HEK293 (cell line): ENCODE results near the gene SLC34A3.

Experiments used
- BCL11A ChIP-seq: fragments of 450-650 bp; formaldehyde crosslinking; IDR thresholded peaks from 2 replicates; pipeline ENCODE4 v1.5.1; 2016; ENCODE audit warnings: low read depth, missing biosample characterization, missing genetic modification characterization
- CTCF ChIP-seq: fragments of 450-650 bp; formaldehyde crosslinking; IDR thresholded peaks from 2 replicates; pipeline ENCODE4 v1.5.1; 2016; ENCODE audit warnings: missing biosample characterization, missing genetic modification characterization
- GLI4 ChIP-seq: fragments of 450-650 bp; formaldehyde crosslinking; IDR thresholded peaks from 2 replicates; pipeline ENCODE4 v1.5.1; 2016; ENCODE audit warnings: missing biosample characterization, missing genetic modification characterization
- HIC1 ChIP-seq: fragments of 450-650 bp; formaldehyde crosslinking; IDR thresholded peaks from 2 replicates; pipeline ENCODE4 v1.5.1; 2016; ENCODE audit warnings: missing biosample characterization, missing genetic modification characterization
- IKZF3 ChIP-seq: fragments of 450-650 bp; IDR thresholded peaks from 2 replicates; pipeline ENCODE4 v1.5.0; 2018; ENCODE audit warnings: missing biosample characterization, mild to moderate bottlenecking, missing genetic modification characterization, moderate library complexity
- OSR2 ChIP-seq: fragments of 450-650 bp; formaldehyde crosslinking; IDR thresholded peaks from 2 replicates; pipeline ENCODE4 v1.5.1; 2016; ENCODE audit warnings: missing biosample characterization, missing genetic modification characterization
- REPIN1 ChIP-seq: fragments of 450-650 bp; formaldehyde crosslinking; IDR thresholded peaks from 2 replicates; pipeline ENCODE4 v1.5.1; 2017; ENCODE audit warnings: missing biosample characterization, missing genetic modification characterization, low read depth
- SALL2 ChIP-seq: fragments of 450-650 bp; formaldehyde crosslinking; IDR thresholded peaks from 2 replicates; pipeline ENCODE4 v1.5.0; 2017; ENCODE audit warnings: missing biosample characterization, mild to moderate bottlenecking, missing genetic modification characterization, borderline replicate concordance
- WT1 ChIP-seq: fragments of 450-650 bp; formaldehyde crosslinking; IDR thresholded peaks from 2 replicates; pipeline ENCODE4 v1.5.1; 2016; ENCODE audit warnings: missing biosample characterization, missing genetic modification characterization
- YY2 ChIP-seq: fragments of 450-650 bp; formaldehyde crosslinking; IDR thresholded peaks from 2 replicates; pipeline ENCODE4 v1.5.1; 2016; ENCODE audit warnings: missing biosample characterization, missing genetic modification characterization
- ZBTB6 ChIP-seq: fragments of 450-650 bp; formaldehyde crosslinking; IDR thresholded peaks from 2 replicates; pipeline ENCODE4 v1.5.1; 2017; ENCODE audit warnings: missing biosample characterization, missing genetic modification characterization
- ZFP37 ChIP-seq: fragments of 450-650 bp; formaldehyde crosslinking; IDR thresholded peaks from 2 replicates; pipeline ENCODE4 v1.5.1; 2016; ENCODE audit warnings: missing biosample characterization, missing genetic modification characterization
- ZNF132 ChIP-seq: fragments of 450-650 bp; formaldehyde crosslinking; IDR thresholded peaks from 2 replicates; pipeline ENCODE4 v1.5.1; 2017; ENCODE audit warnings: missing biosample characterization, missing genetic modification characterization, borderline replicate concordance
- ZNF155 ChIP-seq: fragments of 450-650 bp; formaldehyde crosslinking; IDR thresholded peaks from 2 replicates; pipeline ENCODE4 v1.5.1; 2016; ENCODE audit warnings: missing biosample characterization, missing genetic modification characterization
- ZNF157 ChIP-seq: fragments of 450-650 bp; formaldehyde crosslinking; IDR thresholded peaks from 2 replicates; pipeline ENCODE4 v1.5.1; 2016; ENCODE audit warnings: missing biosample characterization, missing genetic modification characterization
- ZNF24 ChIP-seq: fragments of 450-650 bp; formaldehyde crosslinking; IDR thresholded peaks from 2 replicates; pipeline ENCODE4 v1.5.1; 2016; ENCODE audit warnings: missing biosample characterization, missing genetic modification characterization
- ZNF302 ChIP-seq: fragments of 450-650 bp; formaldehyde crosslinking; IDR thresholded peaks from 2 replicates; pipeline ENCODE4 v1.5.1; 2016; ENCODE audit warnings: missing biosample characterization, missing genetic modification characterization, low read depth
- ZNF391 ChIP-seq: fragments of 450-650 bp; formaldehyde crosslinking; IDR thresholded peaks from 2 replicates; pipeline ENCODE4 v1.5.1; 2016; ENCODE audit warnings: low read depth, missing biosample characterization, missing genetic modification characterization, borderline replicate concordance
- ZNF530 ChIP-seq: fragments of 450-650 bp; formaldehyde crosslinking; IDR thresholded peaks from 2 replicates; pipeline ENCODE4 v1.5.1; 2016; ENCODE audit warnings: low read depth, missing biosample characterization, missing genetic modification characterization
- ZNF549 ChIP-seq: fragments of 450-650 bp; IDR thresholded peaks from 2 replicates; pipeline ENCODE4 v1.5.1; 2018; ENCODE audit warnings: missing biosample characterization, missing genetic modification characterization, mild to moderate bottlenecking, inconsistent platforms, moderate library complexity
- ZNF621 ChIP-seq: fragments of 450-650 bp; formaldehyde crosslinking; IDR thresholded peaks from 2 replicates; pipeline ENCODE4 v1.5.1; 2017; ENCODE audit warnings: missing biosample characterization, missing genetic modification characterization
- ZNF76 ChIP-seq: fragments of 450-650 bp; formaldehyde crosslinking; IDR thresholded peaks from 2 replicates; pipeline ENCODE4; 2016; ENCODE audit warnings: low read depth, missing biosample characterization, missing genetic modification characterization, borderline replicate concordance
- TF ChIP-seq, protein P1 (sequence below): fragments of 450-650 bp; IDR thresholded peaks from 2 replicates; pipeline ENCODE4 v1.5.1; 2018; ENCODE audit warnings: missing biosample characterization, missing genetic modification characterization
- TF ChIP-seq, protein P2 (sequence below): fragments of 450-650 bp; formaldehyde crosslinking; IDR thresholded peaks from 2 replicates; pipeline ENCODE4 v1.5.1; 2016; ENCODE audit warnings: missing biosample characterization, missing genetic modification characterization, borderline replicate concordance
- TF ChIP-seq, protein P3 (sequence below): fragments of 450-650 bp; formaldehyde crosslinking; conservative IDR thresholded peaks from 2 replicates; pipeline ENCODE4 v1.5.1; 2016; ENCODE audit warnings: low read depth, missing biosample characterization, missing genetic modification characterization
- TF ChIP-seq, protein P4 (sequence below): fragments of 450-650 bp; IDR thresholded peaks from 2 replicates; pipeline ENCODE4 v1.5.1; 2018; ENCODE audit warnings: missing biosample characterization, mild to moderate bottlenecking, missing genetic modification characterization

Gene SLC34A3

GRCh38 chr9:137240318-137240840 is 9.7 kb downstream of the SLC34A3 start (continued):
- TF ChIP-seq GLI4 (tag by site-specific recombination): peak; percentile 87; the same call in 1 of the 2 replicates
- TF ChIP-seq ZNF24 (tag by site-specific recombination): peak; percentile 52; the same call in 1 of the 2 replicates
- TF ChIP-seq HIC1 (tag by site-specific recombination): peak; percentile 79; the same call in 1 of the 2 replicates
- TF ChIP-seq ZFP37: peak; percentile 78
- TF ChIP-seq IKZF3 (tag by site-specific recombination): peak; percentile 84
- TF ChIP-seq ZNF302 (tag by site-specific recombination): no peak
- no peak for TF ChIP-seq ZNF621 (tag by site-specific recombination)
- TF ChIP-seq YY2 (tag by site-specific recombination): no peak
- no peak for TF ChIP-seq ZNF530 (tag by site-specific recombination)
- TF ChIP-seq ZNF157 (tag by site-specific recombination): no peak
- peak; percentile 66; the same call in 1 of the 2 replicates for TF ChIP-seq WT1
- TF ChIP-seq ZNF155 (tag by site-specific recombination): no peak
- no peak for TF ChIP-seq ZNF549 (tag by site-specific recombination)
- TF ChIP-seq ZNF132 (tag by site-specific recombination): no peak
- TF ChIP-seq, protein P1, sequence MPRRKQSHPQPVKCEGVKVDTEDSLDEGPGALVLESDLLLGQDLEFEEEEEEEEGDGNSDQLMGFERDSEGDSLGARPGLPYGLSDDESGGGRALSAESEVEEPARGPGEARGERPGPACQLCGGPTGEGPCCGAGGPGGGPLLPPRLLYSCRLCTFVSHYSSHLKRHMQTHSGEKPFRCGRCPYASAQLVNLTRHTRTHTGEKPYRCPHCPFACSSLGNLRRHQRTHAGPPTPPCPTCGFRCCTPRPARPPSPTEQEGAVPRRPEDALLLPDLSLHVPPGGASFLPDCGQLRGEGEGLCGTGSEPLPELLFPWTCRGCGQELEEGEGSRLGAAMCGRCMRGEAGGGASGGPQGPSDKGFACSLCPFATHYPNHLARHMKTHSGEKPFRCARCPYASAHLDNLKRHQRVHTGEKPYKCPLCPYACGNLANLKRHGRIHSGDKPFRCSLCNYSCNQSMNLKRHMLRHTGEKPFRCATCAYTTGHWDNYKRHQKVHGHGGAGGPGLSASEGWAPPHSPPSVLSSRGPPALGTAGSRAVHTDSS (tag by site-specific recombination): no peak
- peak; percentile 93 for TF ChIP-seq CTCF (tag by site-specific recombination)
- peak; percentile 86 for TF ChIP-seq ZBTB6 (tag by site-specific recombination)
- peak; percentile 84; the same call in 1 of the 2 replicates for TF ChIP-seq ZNF76
- TF ChIP-seq ZNF391 (tag by site-specific recombination): 0 out of 2 replicates have a peak, but pooled peaks have one; percentile 93
- TF ChIP-seq, protein P2, sequence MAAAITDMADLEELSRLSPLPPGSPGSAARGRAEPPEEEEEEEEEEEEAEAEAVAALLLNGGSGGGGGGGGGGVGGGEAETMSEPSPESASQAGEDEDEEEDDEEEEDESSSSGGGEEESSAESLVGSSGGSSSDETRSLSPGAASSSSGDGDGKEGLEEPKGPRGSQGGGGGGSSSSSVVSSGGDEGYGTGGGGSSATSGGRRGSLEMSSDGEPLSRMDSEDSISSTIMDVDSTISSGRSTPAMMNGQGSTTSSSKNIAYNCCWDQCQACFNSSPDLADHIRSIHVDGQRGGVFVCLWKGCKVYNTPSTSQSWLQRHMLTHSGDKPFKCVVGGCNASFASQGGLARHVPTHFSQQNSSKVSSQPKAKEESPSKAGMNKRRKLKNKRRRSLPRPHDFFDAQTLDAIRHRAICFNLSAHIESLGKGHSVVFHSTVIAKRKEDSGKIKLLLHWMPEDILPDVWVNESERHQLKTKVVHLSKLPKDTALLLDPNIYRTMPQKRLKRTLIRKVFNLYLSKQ (tag by site-specific recombination): no peak
- TF ChIP-seq BCL11A (tag by site-specific recombination): no peak
- TF ChIP-seq, protein P3, sequence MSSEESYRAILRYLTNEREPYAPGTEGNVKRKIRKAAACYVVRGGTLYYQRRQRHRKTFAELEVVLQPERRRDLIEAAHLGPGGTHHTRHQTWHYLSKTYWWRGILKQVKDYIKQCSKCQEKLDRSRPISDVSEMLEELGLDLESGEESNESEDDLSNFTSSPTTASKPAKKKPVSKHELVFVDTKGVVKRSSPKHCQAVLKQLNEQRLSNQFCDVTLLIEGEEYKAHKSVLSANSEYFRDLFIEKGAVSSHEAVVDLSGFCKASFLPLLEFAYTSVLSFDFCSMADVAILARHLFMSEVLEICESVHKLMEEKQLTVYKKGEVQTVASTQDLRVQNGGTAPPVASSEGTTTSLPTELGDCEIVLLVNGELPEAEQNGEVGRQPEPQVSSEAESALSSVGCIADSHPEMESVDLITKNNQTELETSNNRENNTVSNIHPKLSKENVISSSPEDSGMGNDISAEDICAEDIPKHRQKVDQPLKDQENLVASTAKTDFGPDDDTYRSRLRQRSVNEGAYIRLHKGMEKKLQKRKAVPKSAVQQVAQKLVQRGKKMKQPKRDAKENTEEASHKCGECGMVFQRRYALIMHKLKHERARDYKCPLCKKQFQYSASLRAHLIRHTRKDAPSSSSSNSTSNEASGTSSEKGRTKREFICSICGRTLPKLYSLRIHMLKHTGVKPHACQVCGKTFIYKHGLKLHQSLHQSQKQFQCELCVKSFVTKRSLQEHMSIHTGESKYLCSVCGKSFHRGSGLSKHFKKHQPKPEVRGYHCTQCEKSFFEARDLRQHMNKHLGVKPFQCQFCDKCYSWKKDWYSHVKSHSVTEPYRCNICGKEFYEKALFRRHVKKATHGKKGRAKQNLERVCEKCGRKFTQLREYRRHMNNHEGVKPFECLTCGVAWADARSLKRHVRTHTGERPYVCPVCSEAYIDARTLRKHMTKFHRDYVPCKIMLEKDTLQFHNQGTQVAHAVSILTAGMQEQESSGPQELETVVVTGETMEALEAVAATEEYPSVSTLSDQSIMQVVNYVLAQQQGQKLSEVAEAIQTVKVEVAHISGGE: peak; percentile 57
- TF ChIP-seq, protein P4, sequence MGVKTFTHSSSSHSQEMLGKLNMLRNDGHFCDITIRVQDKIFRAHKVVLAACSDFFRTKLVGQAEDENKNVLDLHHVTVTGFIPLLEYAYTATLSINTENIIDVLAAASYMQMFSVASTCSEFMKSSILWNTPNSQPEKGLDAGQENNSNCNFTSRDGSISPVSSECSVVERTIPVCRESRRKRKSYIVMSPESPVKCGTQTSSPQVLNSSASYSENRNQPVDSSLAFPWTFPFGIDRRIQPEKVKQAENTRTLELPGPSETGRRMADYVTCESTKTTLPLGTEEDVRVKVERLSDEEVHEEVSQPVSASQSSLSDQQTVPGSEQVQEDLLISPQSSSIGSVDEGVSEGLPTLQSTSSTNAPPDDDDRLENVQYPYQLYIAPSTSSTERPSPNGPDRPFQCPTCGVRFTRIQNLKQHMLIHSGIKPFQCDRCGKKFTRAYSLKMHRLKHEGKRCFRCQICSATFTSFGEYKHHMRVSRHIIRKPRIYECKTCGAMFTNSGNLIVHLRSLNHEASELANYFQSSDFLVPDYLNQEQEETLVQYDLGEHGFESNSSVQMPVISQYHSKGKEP (tag by site-specific recombination): 0 out of 2 replicates have a peak, but pooled peaks have one; percentile 20
- no peak for TF ChIP-seq SALL2 (tag by site-specific recombination)
- no peak; the same call in 1 of the 2 replicates for TF ChIP-seq OSR2 (tag by site-specific recombination)
- no peak for TF ChIP-seq REPIN1
